HepG2 (cell line): ENCODE results near the gene BBS1. TPM values are rescaled to one million over a fixed set of nuclear protein-coding genes. Genes with fewer than 3 reads are reported as not detected.

Experiments used
- DR1 ChIP-seq: sonication (generic); formaldehyde crosslinking; IDR thresholded peaks from 2 replicates; pipeline ENCODE4 v1.8.0; 2021; ENCODE audit warnings: mild to moderate bottlenecking, missing genetic modification reagents, inconsistent platforms
- FOXA3 ChIP-seq: IDR thresholded peaks from 2 replicates; pipeline ENCODE4 v1.6.1; 2016; ENCODE audit warnings: missing genetic modification reagents, missing compliant biosample characterization
- HNRNPLL ChIP-seq: fragments of 200-400 bp; formaldehyde crosslinking; IDR thresholded peaks from 2 replicates; pipeline ENCODE4 v1.6.1; 2017; ENCODE audit warnings: mild to moderate bottlenecking, low read depth, low read length; ENCODE audit not compliant: poor library complexity, severe bottlenecking
- MEF2D ChIP-seq: sonication (generic); formaldehyde crosslinking; IDR thresholded peaks from 2 replicates; pipeline ENCODE4 v1.5.1; 2020; ENCODE audit warnings: mild to moderate bottlenecking, missing genetic modification reagents
- ONECUT2 ChIP-seq: sonication (generic); formaldehyde crosslinking; IDR thresholded peaks from 2 replicates; pipeline ENCODE4 v1.4.0; 2020; ENCODE audit warnings: missing genetic modification reagents
- POLR2AphosphoS2 ChIP-seq: IDR thresholded peaks from 2 replicates; pipeline ENCODE4 v1.6.1; 2011; ENCODE audit warnings: low read depth, low read length, improper control_type of control experiment
- SP140L ChIP-seq: sonication (generic); formaldehyde crosslinking; IDR thresholded peaks from 2 replicates; pipeline ENCODE4 v1.4.0; 2020; ENCODE audit warnings: missing genetic modification reagents, borderline replicate concordance
- ZMAT3 ChIP-seq: sonication (generic); formaldehyde crosslinking; conservative IDR thresholded peaks from 2 replicates; pipeline ENCODE4 v1.7.0; 2021; ENCODE audit warnings: missing genetic modification reagents
- ZNF12 ChIP-seq: sonication (generic); formaldehyde crosslinking; IDR thresholded peaks from 2 replicates; pipeline ENCODE4 v1.5.0; 2020; ENCODE audit warnings: missing genetic modification reagents
- ZNF329 ChIP-seq: sonication (generic); formaldehyde crosslinking; IDR thresholded peaks from 2 replicates; pipeline ENCODE4 v1.9.0; 2021; ENCODE audit warnings: low read depth, mild to moderate bottlenecking, missing genetic modification reagents
- ZNF746 ChIP-seq: sonication (generic); formaldehyde crosslinking; IDR thresholded peaks from 2 replicates; pipeline ENCODE4 v1.8.0; 2022; ENCODE audit warnings: mild to moderate bottlenecking, missing genetic modification reagents
- polyA plus RNA-seq, 8 experiments: library from polyadenylated mRNA; depleted of rRNA in 3 of 8; stranded (reverse) in 7 of 8; unstranded in 1 of 8; fragments of >200 nt; fragmentation: Illumina TruSeq in 4 of 8; extraction: Trizol in 4 of 8; gene quantifications; 2 replicates each; pipeline versions ENCODE4 v1.2.1 to v1.2.3, GENCODE V29; 2011 to 2016; ENCODE audit warnings: low read depth in 4 of 8, missing spikeins in 1 of 8, mixed read lengths in 1 of 8; ENCODE audit not compliant: insufficient read depth in 1 of 8
- total RNA-seq, 5 experiments: library from RNA; depleted of rRNA; stranded (reverse); fragments of >200 nt; fragmentation: Illumina TruSeq; extraction: Trizol; gene quantifications; 2 replicates each; pipeline ENCODE4 v1.2.3, GENCODE V29; 2016; ENCODE audit warnings: low read depth in 1 of 5
- TF ChIP-seq, protein P1 (sequence below): sonication (generic); formaldehyde crosslinking; IDR thresholded peaks from one replicate; pipeline ENCODE4 v1.5.1; 2020; ENCODE audit warnings: mild to moderate bottlenecking, missing genetic modification reagents; ENCODE audit errors: not compliant biosample characterization
- TF ChIP-seq, protein P2 (sequence below): sonication (generic); formaldehyde crosslinking; IDR thresholded peaks from 2 replicates; pipeline ENCODE4 v1.4.0; 2020; ENCODE audit warnings: missing genetic modification reagents
- TF ChIP-seq, protein P3 (sequence below): sonication (generic); formaldehyde crosslinking; IDR thresholded peaks from 2 replicates; pipeline ENCODE4 v1.5.0; 2020; ENCODE audit warnings: missing genetic modification reagents

The BBS1 gene
- total and polyA plus RNA-seq, 2 of the 13 experiments (the other 11 are each of a cell fraction or from before 2014, with no cell fraction given), result 11.7 to 14.1 TPM

DNA sequence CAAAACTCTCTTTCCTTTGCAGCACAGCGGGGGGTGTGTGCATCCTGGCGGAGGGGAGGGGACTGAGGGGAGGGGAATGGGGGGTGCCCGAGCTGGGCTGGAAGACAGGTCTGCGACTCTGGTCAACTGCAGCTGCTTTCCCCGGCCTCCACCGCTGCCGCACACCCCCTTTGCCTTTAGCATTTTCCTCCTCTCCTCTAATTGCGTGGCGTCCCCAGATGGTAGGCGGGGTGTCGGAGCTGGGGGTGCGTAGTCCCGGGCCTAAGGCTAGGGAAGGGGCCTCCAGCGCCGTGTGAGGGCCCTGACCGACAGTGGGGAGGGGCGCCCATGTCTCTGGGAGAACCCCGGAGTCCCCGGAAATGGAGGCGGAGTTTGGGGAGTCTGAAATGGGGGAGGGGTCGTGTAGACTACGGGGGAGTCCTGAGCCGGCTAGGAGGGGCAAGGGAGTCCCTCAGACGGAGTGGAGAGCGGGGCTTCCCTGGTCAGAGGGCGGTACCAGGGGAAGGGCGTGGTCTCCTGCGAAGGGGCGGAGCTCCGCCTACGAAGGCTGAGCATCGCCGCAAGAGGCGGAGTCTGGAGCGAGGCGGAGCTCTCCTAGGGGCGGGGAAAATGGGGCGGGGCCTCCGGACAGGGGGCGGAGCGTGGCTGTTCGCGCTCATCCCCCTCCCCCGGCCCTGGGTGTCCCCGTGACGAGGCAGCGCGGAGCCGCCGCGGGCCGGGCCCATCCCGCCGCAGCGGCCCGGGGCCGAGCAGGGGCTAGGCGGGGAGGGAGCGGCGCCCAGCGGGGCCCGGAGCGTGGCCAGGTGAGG is 44.0 kb upstream of the BBS1 start, which contains the start of gene PELI3 (continued):
- TF ChIP-seq, protein P1, sequence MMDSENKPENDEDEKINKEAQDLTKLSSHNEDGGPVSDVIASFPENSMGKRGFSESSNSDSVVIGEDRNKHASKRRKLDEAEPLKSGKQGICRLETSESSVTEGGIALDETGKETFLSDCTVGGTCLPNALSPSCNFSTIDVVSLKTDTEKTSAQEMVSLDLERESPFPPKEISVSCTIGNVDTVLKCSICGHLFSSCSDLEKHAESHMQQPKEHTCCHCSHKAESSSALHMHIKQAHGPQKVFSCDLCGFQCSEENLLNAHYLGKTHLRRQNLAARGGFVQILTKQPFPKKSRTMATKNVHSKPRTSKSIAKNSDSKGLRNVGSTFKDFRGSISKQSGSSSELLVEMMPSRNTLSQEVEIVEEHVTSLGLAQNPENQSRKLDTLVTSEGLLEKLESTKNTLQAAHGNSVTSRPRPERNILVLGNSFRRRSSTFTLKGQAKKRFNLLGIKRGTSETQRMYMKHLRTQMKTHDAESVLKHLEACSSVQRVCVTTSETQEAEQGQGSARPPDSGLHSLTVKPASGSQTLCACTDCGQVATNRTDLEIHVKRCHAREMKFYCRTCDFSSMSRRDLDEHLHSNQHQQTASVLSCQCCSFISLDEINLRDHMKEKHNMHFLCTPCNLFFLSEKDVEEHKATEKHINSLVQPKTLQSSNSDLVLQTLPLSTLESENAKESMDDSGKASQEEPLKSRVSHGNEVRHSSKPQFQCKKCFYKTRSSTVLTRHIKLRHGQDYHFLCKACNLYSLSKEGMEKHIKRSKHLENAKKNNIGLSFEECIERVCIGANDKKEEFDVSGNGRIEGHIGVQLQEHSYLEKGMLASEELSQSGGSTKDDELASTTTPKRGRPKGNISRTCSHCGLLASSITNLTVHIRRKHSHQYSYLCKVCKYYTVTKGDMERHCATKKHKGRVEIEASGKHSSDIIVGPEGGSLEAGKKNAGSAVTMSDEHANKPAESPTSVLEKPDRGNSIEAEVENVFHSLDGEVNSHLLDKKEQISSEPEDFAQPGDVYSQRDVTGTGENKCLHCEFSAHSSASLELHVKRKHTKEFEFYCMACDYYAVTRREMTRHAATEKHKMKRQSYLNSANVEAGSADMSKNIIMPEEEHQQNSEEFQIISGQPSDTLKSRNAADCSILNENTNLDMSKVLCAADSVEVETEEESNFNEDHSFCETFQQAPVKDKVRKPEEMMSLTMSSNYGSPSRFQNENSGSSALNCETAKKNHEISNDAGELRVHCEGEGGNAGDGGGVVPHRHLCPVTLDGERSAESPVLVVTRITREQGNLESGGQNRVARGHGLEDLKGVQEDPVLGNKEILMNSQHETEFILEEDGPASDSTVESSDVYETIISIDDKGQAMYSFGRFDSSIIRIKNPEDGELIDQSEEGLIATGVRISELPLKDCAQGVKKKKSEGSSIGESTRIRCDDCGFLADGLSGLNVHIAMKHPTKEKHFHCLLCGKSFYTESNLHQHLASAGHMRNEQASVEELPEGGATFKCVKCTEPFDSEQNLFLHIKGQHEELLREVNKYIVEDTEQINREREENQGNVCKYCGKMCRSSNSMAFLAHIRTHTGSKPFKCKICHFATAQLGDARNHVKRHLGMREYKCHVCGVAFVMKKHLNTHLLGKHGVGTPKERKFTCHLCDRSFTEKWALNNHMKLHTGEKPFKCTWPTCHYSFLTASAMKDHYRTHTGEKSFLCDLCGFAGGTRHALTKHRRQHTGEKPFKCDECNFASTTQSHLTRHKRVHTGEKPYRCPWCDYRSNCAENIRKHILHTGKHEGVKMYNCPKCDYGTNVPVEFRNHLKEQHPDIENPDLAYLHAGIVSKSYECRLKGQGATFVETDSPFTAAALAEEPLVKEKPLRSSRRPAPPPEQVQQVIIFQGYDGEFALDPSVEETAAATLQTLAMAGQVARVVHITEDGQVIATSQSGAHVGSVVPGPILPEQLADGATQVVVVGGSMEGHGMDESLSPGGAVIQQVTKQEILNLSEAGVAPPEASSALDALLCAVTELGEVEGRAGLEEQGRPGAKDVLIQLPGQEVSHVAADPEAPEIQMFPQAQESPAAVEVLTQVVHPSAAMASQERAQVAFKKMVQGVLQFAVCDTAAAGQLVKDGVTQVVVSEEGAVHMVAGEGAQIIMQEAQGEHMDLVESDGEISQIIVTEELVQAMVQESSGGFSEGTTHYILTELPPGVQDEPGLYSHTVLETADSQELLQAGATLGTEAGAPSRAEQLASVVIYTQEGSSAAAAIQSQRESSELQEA (CRISPR knock-in tag), result no peak
- peak; percentile 91 for TF ChIP-seq HNRNPLL
- TF ChIP-seq ZNF746, result no peak
- TF ChIP-seq FOXA3 (CRISPR knock-in tag), result no peak
- TF ChIP-seq POLR2AphosphoS2, result no peak
- TF ChIP-seq DR1, result no peak
- TF ChIP-seq ONECUT2 (CRISPR knock-in tag), result no peak
- no peak for TF ChIP-seq SP140L
- 0 out of 2 replicates have a peak, but pooled peaks have one; percentile 49 for TF ChIP-seq MEF2D (CRISPR knock-in tag)
- no peak for TF ChIP-seq ZNF12 (CRISPR knock-in tag)
- no peak for TF ChIP-seq ZNF329 (CRISPR knock-in tag)
- TF ChIP-seq, protein P2, sequence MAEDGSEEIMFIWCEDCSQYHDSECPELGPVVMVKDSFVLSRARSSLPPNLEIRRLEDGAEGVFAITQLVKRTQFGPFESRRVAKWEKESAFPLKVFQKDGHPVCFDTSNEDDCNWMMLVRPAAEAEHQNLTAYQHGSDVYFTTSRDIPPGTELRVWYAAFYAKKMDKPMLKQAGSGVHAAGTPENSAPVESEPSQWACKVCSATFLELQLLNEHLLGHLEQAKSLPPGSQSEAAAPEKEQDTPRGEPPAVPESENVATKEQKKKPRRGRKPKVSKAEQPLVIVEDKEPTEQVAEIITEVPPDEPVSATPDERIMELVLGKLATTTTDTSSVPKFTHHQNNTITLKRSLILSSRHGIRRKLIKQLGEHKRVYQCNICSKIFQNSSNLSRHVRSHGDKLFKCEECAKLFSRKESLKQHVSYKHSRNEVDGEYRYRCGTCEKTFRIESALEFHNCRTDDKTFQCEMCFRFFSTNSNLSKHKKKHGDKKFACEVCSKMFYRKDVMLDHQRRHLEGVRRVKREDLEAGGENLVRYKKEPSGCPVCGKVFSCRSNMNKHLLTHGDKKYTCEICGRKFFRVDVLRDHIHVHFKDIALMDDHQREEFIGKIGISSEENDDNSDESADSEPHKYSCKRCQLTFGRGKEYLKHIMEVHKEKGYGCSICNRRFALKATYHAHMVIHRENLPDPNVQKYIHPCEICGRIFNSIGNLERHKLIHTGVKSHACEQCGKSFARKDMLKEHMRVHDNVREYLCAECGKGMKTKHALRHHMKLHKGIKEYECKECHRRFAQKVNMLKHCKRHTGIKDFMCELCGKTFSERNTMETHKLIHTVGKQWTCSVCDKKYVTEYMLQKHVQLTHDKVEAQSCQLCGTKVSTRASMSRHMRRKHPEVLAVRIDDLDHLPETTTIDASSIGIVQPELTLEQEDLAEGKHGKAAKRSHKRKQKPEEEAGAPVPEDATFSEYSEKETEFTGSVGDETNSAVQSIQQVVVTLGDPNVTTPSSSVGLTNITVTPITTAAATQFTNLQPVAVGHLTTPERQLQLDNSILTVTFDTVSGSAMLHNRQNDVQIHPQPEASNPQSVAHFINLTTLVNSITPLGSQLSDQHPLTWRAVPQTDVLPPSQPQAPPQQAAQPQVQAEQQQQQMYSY, result no peak
- TF ChIP-seq, protein P3, sequence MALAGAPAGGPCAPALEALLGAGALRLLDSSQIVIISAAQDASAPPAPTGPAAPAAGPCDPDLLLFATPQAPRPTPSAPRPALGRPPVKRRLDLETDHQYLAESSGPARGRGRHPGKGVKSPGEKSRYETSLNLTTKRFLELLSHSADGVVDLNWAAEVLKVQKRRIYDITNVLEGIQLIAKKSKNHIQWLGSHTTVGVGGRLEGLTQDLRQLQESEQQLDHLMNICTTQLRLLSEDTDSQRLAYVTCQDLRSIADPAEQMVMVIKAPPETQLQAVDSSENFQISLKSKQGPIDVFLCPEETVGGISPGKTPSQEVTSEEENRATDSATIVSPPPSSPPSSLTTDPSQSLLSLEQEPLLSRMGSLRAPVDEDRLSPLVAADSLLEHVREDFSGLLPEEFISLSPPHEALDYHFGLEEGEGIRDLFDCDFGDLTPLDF (CRISPR knock-in tag), result no peak
- TF ChIP-seq ZMAT3 (CRISPR knock-in tag), result no peak
